ENCODE measurements around the gene EXOSC3.

DNA sequence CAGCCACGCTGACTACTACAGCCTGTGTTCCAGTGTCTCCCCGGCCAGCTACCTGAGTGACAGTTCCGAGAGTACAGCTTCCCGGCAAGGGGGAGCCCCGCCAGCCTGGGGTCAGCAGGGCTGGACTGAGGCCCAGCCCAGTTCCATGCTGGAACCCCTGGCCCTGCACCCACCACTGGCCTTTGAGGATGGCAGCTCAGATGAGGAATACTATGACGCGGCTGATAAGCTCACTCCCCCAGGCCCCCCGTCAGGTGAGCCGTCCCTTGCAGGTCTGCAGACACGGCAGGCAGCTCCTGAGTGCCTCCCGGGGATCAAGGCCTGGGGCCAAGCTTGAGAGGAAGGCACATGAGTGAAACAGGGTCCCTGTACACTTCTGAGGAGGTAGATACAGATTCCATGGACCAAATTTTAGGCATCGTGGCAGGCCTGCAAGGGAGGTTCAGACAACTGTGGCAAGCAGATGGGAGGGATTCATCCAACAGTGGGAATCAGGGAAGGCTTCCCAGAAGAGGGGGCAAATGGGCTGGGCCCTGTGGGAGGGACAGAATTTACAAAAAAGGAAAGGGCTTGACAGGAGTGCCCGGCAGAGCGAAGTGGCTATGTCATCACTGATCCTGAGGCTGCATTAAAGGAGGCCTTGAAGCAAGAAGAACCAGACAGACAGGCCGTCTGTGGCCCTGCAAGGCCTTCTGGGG is 44.1 kb downstream of the EXOSC3 start:
- TF ChIP-seq CTCF (IDR thresholded peaks at IDR 0.05) (no peak), POLR2A (IDR thresholded peaks at IDR 0.05) (no peak)

Data from heart left ventricle (tissue), 13 donors.